NB4 (cell line): ENCODE data around the gene CRYGD.
"Not testable (repeated sequence)": the region's sequence is repeated elsewhere in the genome, so short reads cannot be mapped to it uniquely, and the experiment has no call there.

ENCODE experiments used
- DNase-seq: peaks from one replicate; pipeline ENCODE4 v3.0.0; 2010; ENCODE audit warnings: low read depth
- H3K4me3 ChIP-seq: one replicate; pipeline ENCODE4 v1.5.1; 2011; ENCODE audit warnings: mild to moderate bottlenecking, low read depth, low read length, moderate library complexity
- MYC ChIP-seq: IDR thresholded peaks from 2 replicates; pipeline ENCODE4 v1.6.1; 2011; ENCODE audit warnings: low read depth, low read length
- POLR2A ChIP-seq: IDR thresholded peaks from 2 replicates; pipeline ENCODE4 v1.6.1; 2011; ENCODE audit warnings: mild to moderate bottlenecking; ENCODE audit not compliant: insufficient read length; ENCODE audit errors: extremely low read depth
- TF ChIP-seq, protein P1 (sequence below): IDR thresholded peaks from one replicate; pipeline ENCODE4 v1.5.1; 2012; ENCODE audit warnings: low read depth, low read length
- TF ChIP-seq, protein P2 (sequence below): IDR thresholded peaks from 2 replicates; pipeline ENCODE4 v1.6.1; 2011; ENCODE audit warnings: low read depth, low read length

CRYGD gene

DNA sequence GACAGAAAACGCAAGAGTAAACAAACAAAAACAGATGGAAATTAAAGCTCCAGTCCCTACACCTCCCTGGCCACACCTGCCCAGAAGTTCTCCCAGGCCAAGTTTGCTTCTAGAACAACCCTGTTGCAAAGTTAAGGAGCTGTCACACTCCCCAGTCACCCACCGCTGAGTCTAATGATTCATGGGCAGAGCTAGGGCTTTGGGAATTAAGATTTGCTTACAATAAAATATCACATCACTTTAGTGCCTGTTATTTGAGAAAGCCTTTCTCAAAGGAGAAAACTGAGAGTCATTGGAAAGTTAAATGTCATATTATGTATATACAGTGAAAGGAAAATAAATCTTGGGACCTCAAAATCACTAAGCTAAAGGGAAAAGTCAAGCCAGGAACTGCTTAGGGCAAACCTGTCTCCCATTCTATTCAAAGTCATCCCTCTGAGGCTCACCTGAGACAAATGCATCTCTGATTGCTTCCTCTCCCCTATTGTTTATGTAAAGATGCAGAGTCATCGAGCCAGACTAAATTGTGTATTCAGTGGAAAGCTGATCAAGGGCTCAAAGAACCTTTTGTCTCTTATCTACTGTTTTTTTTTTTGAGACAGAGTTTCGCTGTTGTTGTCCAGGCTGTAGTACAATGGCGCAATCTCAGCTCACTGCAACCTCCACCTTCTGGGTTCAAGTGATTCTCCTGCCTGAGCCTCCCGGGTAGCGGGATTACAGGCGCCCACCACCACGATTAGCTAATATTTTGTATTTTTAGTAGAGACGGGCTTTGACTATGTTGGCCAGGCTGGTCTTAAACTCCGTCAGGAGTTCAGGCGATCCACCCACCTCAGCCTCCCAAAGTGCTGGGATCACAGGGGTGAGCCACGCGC is 18.8 kb upstream of the CRYGD start:
- no peak overlapping the region for H3K4me3 ChIP-seq
- DNase-seq: no peak

DNA sequence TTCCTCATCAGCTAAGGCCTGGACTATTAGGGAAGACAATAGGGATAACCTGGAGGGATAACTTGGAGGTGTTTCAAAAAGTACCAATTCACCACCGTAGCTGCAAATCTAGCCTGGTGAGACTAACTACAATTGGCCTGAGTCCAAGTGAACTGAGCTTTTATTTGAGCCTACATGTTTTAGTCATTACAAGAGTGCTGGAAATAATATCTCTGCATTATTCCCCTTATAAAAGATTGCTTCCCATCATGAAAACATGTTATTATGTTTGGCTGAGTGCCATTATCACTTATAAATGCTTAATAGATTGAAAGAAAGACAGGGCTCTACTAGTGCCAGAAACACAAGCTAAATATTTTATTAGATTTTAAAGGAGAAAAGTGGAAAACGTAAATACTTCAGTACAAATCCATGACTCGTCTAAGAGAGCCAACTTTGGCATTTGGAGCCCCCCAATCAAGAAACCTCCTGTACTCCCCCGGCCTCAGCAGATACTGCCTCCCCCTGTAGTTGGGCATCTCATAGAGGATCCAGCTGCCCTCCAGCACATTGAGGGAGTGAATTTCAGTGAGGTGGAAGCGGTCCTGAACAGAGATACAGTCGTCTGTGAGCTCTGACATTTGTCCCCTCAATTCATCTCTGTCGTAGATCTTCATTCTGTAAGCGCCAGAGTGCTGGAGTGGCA is 18.1 kb upstream of the CRYGD start:
- H3K4me3 ChIP-seq: no peak overlapping the region
- DNase-seq: no peak

More for the DNA sequence above, 18.8 kb upstream of the CRYGD start:
- TF ChIP-seq POLR2A (no peak), MYC (no peak)
- TF ChIP-seq, protein P1, sequence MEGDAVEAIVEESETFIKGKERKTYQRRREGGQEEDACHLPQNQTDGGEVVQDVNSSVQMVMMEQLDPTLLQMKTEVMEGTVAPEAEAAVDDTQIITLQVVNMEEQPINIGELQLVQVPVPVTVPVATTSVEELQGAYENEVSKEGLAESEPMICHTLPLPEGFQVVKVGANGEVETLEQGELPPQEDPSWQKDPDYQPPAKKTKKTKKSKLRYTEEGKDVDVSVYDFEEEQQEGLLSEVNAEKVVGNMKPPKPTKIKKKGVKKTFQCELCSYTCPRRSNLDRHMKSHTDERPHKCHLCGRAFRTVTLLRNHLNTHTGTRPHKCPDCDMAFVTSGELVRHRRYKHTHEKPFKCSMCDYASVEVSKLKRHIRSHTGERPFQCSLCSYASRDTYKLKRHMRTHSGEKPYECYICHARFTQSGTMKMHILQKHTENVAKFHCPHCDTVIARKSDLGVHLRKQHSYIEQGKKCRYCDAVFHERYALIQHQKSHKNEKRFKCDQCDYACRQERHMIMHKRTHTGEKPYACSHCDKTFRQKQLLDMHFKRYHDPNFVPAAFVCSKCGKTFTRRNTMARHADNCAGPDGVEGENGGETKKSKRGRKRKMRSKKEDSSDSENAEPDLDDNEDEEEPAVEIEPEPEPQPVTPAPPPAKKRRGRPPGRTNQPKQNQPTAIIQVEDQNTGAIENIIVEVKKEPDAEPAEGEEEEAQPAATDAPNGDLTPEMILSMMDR: no peak
- TF ChIP-seq, protein P2, sequence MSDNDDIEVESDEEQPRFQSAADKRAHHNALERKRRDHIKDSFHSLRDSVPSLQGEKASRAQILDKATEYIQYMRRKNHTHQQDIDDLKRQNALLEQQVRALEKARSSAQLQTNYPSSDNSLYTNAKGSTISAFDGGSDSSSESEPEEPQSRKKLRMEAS: no peak

DNA sequence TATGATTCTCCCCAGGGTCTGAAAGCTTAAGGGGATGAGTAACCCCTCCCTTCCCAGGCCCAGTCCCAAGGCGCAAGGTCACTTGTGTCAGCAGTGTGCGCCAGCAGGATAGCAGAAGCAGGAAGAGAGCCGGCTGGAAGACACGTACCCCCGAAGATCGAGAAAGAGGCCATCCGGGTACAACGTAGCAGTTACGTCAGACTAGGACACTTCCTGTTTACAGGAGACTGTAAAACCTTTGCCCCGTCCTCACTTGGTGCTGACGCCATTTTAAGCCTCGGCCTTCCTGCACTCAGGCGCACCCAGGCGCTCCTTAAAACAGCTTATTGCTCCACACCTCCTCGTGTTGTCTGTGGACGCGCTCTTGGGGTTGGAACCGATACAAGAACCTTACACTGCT is 15.1 kb upstream of the CRYGD start:
- H3K4me3 ChIP-seq: no peak overlapping the region
- no peak for DNase-seq
- TF ChIP-seq MYC (no peak), POLR2A (no peak)
- TF ChIP-seq, protein P1: no peak
- TF ChIP-seq, protein P2: no peak

More for the DNA sequence above, 18.1 kb upstream of the CRYGD start:
- TF ChIP-seq MYC (no peak), POLR2A (no peak)
- TF ChIP-seq, protein P2: no peak
- TF ChIP-seq, protein P1: no peak

DNA sequence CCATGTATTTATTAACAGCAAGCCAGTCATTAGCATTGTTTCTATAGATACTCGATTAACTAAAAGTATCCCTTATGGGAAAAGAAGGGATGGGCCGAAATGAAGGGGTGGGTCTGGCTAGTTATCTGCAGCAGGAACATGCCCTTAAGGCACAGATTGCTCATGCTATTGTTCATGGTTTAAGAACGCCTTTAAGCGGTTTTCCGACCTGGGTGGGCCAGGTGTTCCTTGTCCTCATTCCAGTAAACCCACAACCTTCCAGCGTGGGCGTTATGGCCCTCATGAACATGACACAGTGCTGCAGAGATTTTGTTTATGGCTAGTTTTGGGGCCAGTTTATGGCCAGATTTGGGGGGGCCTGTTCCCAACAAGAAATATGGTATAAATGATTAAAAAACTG is 14.0 kb upstream of the CRYGD start:
- not testable (repeated sequence) for DNase-seq

DNA sequence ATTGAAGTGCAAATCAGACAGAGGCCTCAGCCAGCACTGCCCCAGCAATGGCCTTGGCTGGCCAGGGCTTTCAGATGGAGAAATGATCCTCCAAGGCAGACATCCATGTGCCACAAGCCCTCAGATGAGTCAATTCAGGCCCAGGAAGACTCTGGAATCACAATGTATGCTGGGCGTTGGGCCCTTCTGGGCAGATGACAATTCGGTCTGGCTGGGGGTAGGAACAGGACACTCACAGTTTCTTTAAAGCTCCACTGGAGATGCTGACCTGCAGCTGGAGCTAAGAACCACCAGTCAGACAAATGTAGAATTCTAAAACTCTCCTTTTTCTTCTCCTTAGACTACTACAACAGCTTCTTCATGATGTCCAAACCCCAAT is 12.4 kb upstream of the CRYGD start:
- H3K4me3 ChIP-seq: no peak overlapping the region
- TF ChIP-seq, protein P1: no peak
- no peak for DNase-seq

More for the DNA sequence above, 14.0 kb upstream of the CRYGD start:
- not testable (repeated sequence) for H3K4me3 ChIP-seq

DNA sequence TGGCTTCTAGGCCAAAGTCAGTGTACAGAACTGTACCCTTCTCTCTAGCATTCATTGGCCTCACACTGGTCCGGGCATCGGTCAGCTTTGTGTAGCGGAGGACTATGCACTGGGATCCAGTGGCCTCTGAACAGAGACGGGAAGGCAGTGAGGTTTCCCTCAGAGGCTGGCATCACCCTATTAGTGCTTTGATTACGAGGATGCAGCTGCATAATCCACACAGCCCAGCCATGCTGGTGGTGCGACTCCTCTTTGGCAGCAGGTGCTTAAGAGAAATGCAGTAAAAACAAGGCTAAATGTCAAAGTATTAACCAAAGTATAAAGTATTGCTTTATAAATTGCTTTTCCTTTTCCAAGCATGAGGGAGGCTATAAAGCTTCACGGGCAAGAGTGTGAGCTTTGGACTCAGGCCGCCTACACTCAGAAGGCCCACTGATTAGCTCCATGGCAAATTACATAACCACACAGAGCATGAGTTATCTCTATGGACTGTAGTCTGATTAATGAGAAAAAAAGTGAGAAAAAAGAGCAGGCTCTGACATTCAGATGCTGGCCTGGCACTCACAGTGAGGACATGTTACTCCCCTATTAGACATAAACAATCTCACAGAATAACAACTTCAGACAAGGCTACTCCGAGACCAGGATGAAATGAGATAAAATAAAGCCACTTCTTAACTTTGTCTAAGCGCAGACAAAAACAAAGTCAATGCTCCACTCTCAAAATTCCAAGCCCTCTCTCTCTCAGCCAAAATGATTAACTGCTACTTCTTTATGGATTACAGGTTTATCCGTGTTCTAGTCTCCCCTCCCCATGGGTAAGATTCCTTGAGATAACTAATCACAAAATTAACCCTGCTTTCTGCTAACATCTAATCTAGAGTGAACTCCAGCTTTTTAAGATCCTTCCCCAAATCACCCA is 11.7 kb upstream of the CRYGD start:
- H3K4me3 ChIP-seq: no peak overlapping the region
- no peak for DNase-seq
- TF ChIP-seq, protein P2: no peak
- TF ChIP-seq, protein P1: no peak
- TF ChIP-seq MYC (no peak), POLR2A (no peak)
